Karpas-422 (cell line): ENCODE measurements around the gene SLC22A12. TPM values are rescaled to one million over a fixed set of nuclear protein-coding genes. Genes with fewer than 3 reads are reported as not detected.

ENCODE experiments used
- DNase-seq: peaks from one replicate; pipeline ENCODE4 v3.0.0-alpha.2; 2015
- H2AFZ ChIP-seq: fragments of 200-600 bp; sonication (generic); 2 replicates; pipeline ENCODE4 v1.6.1; 2014; ENCODE audit warnings: antibody characterized with exemption, low read length, mixed read lengths
- H3K27ac ChIP-seq: fragments of 200-600 bp; sonication (generic); 2 replicates; pipeline ENCODE4 v1.5.1; 2014; ENCODE audit warnings: mild to moderate bottlenecking, low read length, moderate library complexity
- H3K27me3 ChIP-seq: fragments of 200-600 bp; sonication (generic); 2 replicates; pipeline ENCODE4 v1.6.1; 2014; ENCODE audit warnings: low read length, mixed read lengths
- H3K36me3 ChIP-seq: fragments of 200-600 bp; sonication (generic); 2 replicates; pipeline ENCODE4 v1.6.1; 2014; ENCODE audit warnings: low read length, mixed read lengths; ENCODE audit not compliant: insufficient read depth
- H3K4me1 ChIP-seq: fragments of 200-600 bp; sonication (generic); 2 replicates; pipeline ENCODE4 v1.6.1; 2014; ENCODE audit warnings: mild to moderate bottlenecking, low read length, mixed read lengths
- H3K4me2 ChIP-seq: fragments of 200-600 bp; sonication (generic); 2 replicates; pipeline ENCODE4 v1.6.1; 2014; ENCODE audit warnings: low read length, low read depth, mild to moderate bottlenecking; ENCODE audit not compliant: poor library complexity, severe bottlenecking
- H3K4me3 ChIP-seq: fragments of 200-600 bp; sonication (generic); 2 replicates; pipeline ENCODE4 v1.5.1; 2014; ENCODE audit warnings: mild to moderate bottlenecking, antibody characterized with exemption, low read length, mixed read lengths
- H3K79me2 ChIP-seq: fragments of 200-600 bp; sonication (generic); 2 replicates; pipeline ENCODE4 v1.6.1; 2014; ENCODE audit warnings: mild to moderate bottlenecking, low read length, mixed read lengths
- H3K9ac ChIP-seq: fragments of 200-600 bp; sonication (generic); 2 replicates; pipeline ENCODE4 v1.6.0; 2014; ENCODE audit warnings: low read length
- H3K9me2 ChIP-seq: fragments of 200-600 bp; sonication (generic), shearing (Covaris generic); replicated peaks from 2 replicates; pipeline ENCODE4 v1.6.0; 2014; ENCODE audit warnings: mild to moderate bottlenecking, low read length, moderate library complexity; ENCODE audit not compliant: insufficient read depth
- H3K9me3 ChIP-seq: fragments of 300-700, 200-600 bp; sonication (generic); 2 replicates; pipeline ENCODE4 v1.6.1; 2014; ENCODE audit warnings: low read length, mixed read lengths
- H4K20me1 ChIP-seq: fragments of 200-600 bp; sonication (generic); 2 replicates; pipeline ENCODE4 v1.6.1; 2014; ENCODE audit warnings: mild to moderate bottlenecking, antibody characterized with exemption, low read length, low read depth; ENCODE audit not compliant: insufficient read depth
- total RNA-seq: library from RNA; depleted of rRNA; stranded (reverse); fragments of >200 nt; shearing (Covaris generic); gene quantifications from 2 replicates; pipeline ENCODE4 v1.2.3, GENCODE V29; 2014; ENCODE audit warnings: low replicate concordance

Gene SLC22A12
- total RNA-seq, 1 experiment from 2014 or later, result not detected

GRCh38 chr11:64571410-64572091 is 19.5 kb upstream of the SLC22A12 start:
- H3K79me2 ChIP-seq, result no peaks in the 10 kb centered on the region
- H3K9me2 ChIP-seq, result no peaks in the 10 kb centered on the region
- no peak overlapping the region for H3K9ac ChIP-seq
- H4K20me1 ChIP-seq, result no peaks in the 10 kb centered on the region
- H2AFZ ChIP-seq, result no peak overlapping the region
- peaks cover 4% of the 10 kb centered on the region for H3K4me1 ChIP-seq
- no peaks in the 10 kb centered on the region for H3K36me3 ChIP-seq
- no peaks in the 10 kb centered on the region for H3K27me3 ChIP-seq
- no peak overlapping the region for H3K27ac ChIP-seq
- no peak overlapping the region for H3K4me2 ChIP-seq
- no peak overlapping the region for H3K4me3 ChIP-seq
- no peaks in the 10 kb centered on the region for H3K9me3 ChIP-seq
- no peak for DNase-seq

- H3K4me3 ChIP-seq, result no peak overlapping the region
- H3K4me1 ChIP-seq, result no peaks in the 10 kb centered on the region
- H3K27me3 ChIP-seq, result no peaks in the 10 kb centered on the region
- DNase-seq, result no peak
- no peaks in the 10 kb centered on the region for H4K20me1 ChIP-seq
- H3K9me3 ChIP-seq, result no peaks in the 10 kb centered on the region
- no peak overlapping the region for H3K27ac ChIP-seq
- H3K79me2 ChIP-seq, result no peaks in the 10 kb centered on the region
- no peaks in the 10 kb centered on the region for H3K9me2 ChIP-seq
- no peak overlapping the region for H2AFZ ChIP-seq
- no peaks in the 10 kb centered on the region for H3K36me3 ChIP-seq
- no peak overlapping the region for H3K9ac ChIP-seq
- no peak overlapping the region for H3K4me2 ChIP-seq
These were observed 18.9 kb upstream of the SLC22A12 start for GRCh38 chr11:64572143-64572542.

GRCh38 chr11:64577202-64577601 is 13.8 kb upstream of the SLC22A12 start:
- H4K20me1 ChIP-seq, result no peaks in the 10 kb centered on the region
- H3K27ac ChIP-seq, result no peak overlapping the region
- no peak overlapping the region for H3K4me3 ChIP-seq
- DNase-seq, result no peak
- no peaks in the 10 kb centered on the region for H3K4me1 ChIP-seq
- no peak overlapping the region for H3K9ac ChIP-seq
- no peaks in the 10 kb centered on the region for H3K27me3 ChIP-seq
- H3K9me3 ChIP-seq, result no peaks in the 10 kb centered on the region
- H3K4me2 ChIP-seq, result no peak overlapping the region
- H3K36me3 ChIP-seq, result no peaks in the 10 kb centered on the region
- H2AFZ ChIP-seq, result no peak overlapping the region
- H3K9me2 ChIP-seq, result no peaks in the 10 kb centered on the region
- no peaks in the 10 kb centered on the region for H3K79me2 ChIP-seq

- no peak overlapping the region for H3K9ac ChIP-seq
- no peak for DNase-seq
- no peaks in the 10 kb centered on the region for H3K36me3 ChIP-seq
- no peak overlapping the region for H3K4me3 ChIP-seq
- H3K79me2 ChIP-seq, result no peaks in the 10 kb centered on the region
- H4K20me1 ChIP-seq, result no peaks in the 10 kb centered on the region
- H3K27me3 ChIP-seq, result no peaks in the 10 kb centered on the region
- no peak overlapping the region for H2AFZ ChIP-seq
- H3K4me2 ChIP-seq, result no peak overlapping the region
- no peaks in the 10 kb centered on the region for H3K4me1 ChIP-seq
- H3K9me2 ChIP-seq, result no peaks in the 10 kb centered on the region
- no peak overlapping the region for H3K27ac ChIP-seq
- no peaks in the 10 kb centered on the region for H3K9me3 ChIP-seq
These were observed 10.6 kb upstream of the SLC22A12 start for GRCh38 chr11:64580412-64580811.

GRCh38 chr11:64581057-64581523 is 9.9 kb upstream of the SLC22A12 start:
- no peak overlapping the region for H3K4me2 ChIP-seq
- H3K4me1 ChIP-seq, result no peaks in the 10 kb centered on the region

GRCh38 chr11:64582885-64583284 is 8.1 kb upstream of the SLC22A12 start:
- H3K9me3 ChIP-seq, result no peaks in the 10 kb centered on the region
- no peaks in the 10 kb centered on the region for H3K27me3 ChIP-seq
- H2AFZ ChIP-seq, result no peak overlapping the region
- DNase-seq, result no peak
- no peaks in the 10 kb centered on the region for H3K9me2 ChIP-seq
- no peaks in the 10 kb centered on the region for H3K36me3 ChIP-seq
- H4K20me1 ChIP-seq, result no peaks in the 10 kb centered on the region
- H3K4me3 ChIP-seq, result no peak overlapping the region
- no peak overlapping the region for H3K4me2 ChIP-seq
- H3K79me2 ChIP-seq, result no peaks in the 10 kb centered on the region
- H3K4me1 ChIP-seq, result no peaks in the 10 kb centered on the region
- H3K27ac ChIP-seq, result no peak overlapping the region
- H3K9ac ChIP-seq, result no peak overlapping the region

More at GRCh38 chr11:64581057-64581523, 9.9 kb upstream of the SLC22A12 start:
- Histone ChIP-seq H3K4me3 (no peak overlapping the region), H3K79me2 (no peaks in the 10 kb centered on the region), H3K9me2 (no peaks in the 10 kb centered on the region), H3K9me3 (no peaks in the 10 kb centered on the region), H3K36me3 (no peaks in the 10 kb centered on the region), H2AFZ (no peak overlapping the region), H3K27ac (no peak overlapping the region), H3K9ac (no peak overlapping the region), H3K27me3 (no peaks in the 10 kb centered on the region), H4K20me1 (no peaks in the 10 kb centered on the region)
- DNase-seq, result no peak

- no peak for DNase-seq
- no peaks in the 10 kb centered on the region for H3K27me3 ChIP-seq
- no peak overlapping the region for H2AFZ ChIP-seq
- no peaks in the 10 kb centered on the region for H3K9me3 ChIP-seq
- H3K4me2 ChIP-seq, result no peak overlapping the region
- no peaks in the 10 kb centered on the region for H3K79me2 ChIP-seq
- no peak overlapping the region for H3K4me3 ChIP-seq
- no peak overlapping the region for H3K9ac ChIP-seq
- H3K4me1 ChIP-seq, result no peaks in the 10 kb centered on the region
- no peaks in the 10 kb centered on the region for H4K20me1 ChIP-seq
- no peak overlapping the region for H3K27ac ChIP-seq
- H3K9me2 ChIP-seq, result no peaks in the 10 kb centered on the region
- H3K36me3 ChIP-seq, result no peaks in the 10 kb centered on the region
These were observed 7.4 kb upstream of the SLC22A12 start for GRCh38 chr11:64583296-64584262.

GRCh38 chr11:64585150-64585549 is 5.9 kb upstream of the SLC22A12 start:
- Histone ChIP-seq H3K4me2 (no peak overlapping the region), H3K27me3 (no peaks in the 10 kb centered on the region), H3K79me2 (no peaks in the 10 kb centered on the region), H3K27ac (no peak overlapping the region), H3K9me3 (no peaks in the 10 kb centered on the region), H3K4me3 (no peak overlapping the region), H3K36me3 (no peaks in the 10 kb centered on the region), H3K9ac (no peak overlapping the region), H3K9me2 (no peaks in the 10 kb centered on the region), H3K4me1 (no peaks in the 10 kb centered on the region), H2AFZ (no peak overlapping the region), H4K20me1 (no peaks in the 10 kb centered on the region)
- DNase-seq, result no peak
